Vagina (tissue), 2 donors: Measurements from ENCODE around the gene KIAA1549. TPM values are rescaled to one million over a fixed set of nuclear protein-coding genes. Genes with fewer than 3 reads are reported as not detected.

Source experiments
- DNase-seq, 2 donors: peaks; one replicate each; pipeline ENCODE4 v3.0.0-alpha.2; 2017; ENCODE audit errors: extremely low spot score in 2 of 2
- H3K27ac ChIP-seq: fragments of 200-600 bp; sonication (generic); one replicate; pipeline ENCODE4 v1.5.1; 2019
- H3K27me3 ChIP-seq: fragments of 200-600 bp; sonication (generic); one replicate; pipeline ENCODE4 v1.5.1; 2019
- H3K36me3 ChIP-seq, 2 donors: fragments of 200-600 bp; sonication (generic); one replicate each; pipeline ENCODE4 v1.5.1; 2017 to 2019
- H3K4me1 ChIP-seq: fragments of 200-600 bp; sonication (generic); one replicate; pipeline ENCODE4 v1.5.1; 2019
- H3K4me3 ChIP-seq, 2 donors: fragments of 200-600 bp; sonication (generic); 1 replicate in 1 of 2; 2 replicates in 1 of 2; pipeline ENCODE4 v1.5.1; 2016 to 2019
- H3K9me3 ChIP-seq: fragments of 200-600 bp; sonication (generic); one replicate; pipeline ENCODE4 v1.5.1; 2019
- POLR2A ChIP-seq, 2 donors: fragments of 450-650 bp; IDR thresholded peaks; one replicate each; pipeline ENCODE4 v1.6.1; 2017; ENCODE audit warnings: antibody characterized with exemption in 2 of 2, mild to moderate bottlenecking in 2 of 2, moderate library complexity in 2 of 2
- POLR2AphosphoS5 ChIP-seq, 2 donors: sonication (generic); formaldehyde crosslinking; IDR thresholded peaks; one replicate each; pipeline ENCODE4 v1.9.0; 2017; ENCODE audit warnings: antibody characterized with exemption in 2 of 2, mild to moderate bottlenecking in 2 of 2, low read depth in 1 of 2; ENCODE audit not compliant: insufficient read depth in 1 of 2
- intact Hi-C: fragments of 100-400 bp; cut with DNase I; formaldehyde crosslinking; loops from one replicate; pipeline ENCODE4 v1.15.1; 2023
- total RNA-seq: library from RNA; depleted of rRNA; stranded (reverse); fragments of >200 nt; gene quantifications from one replicate; pipeline ENCODE4 v1.2.3, GENCODE V29; 2016
- TF ChIP-seq, protein P1 (sequence below), 3 experiments: fragments of 450-650 bp in 2 of 3; fragments of 200-600 bp in 1 of 3; sonication (generic) in 1 of 3; IDR thresholded peaks; one replicate each; pipeline ENCODE4 v1.5.1; 2017 to 2019; ENCODE audit warnings: antibody characterized with exemption in 3 of 3, mild to moderate bottlenecking in 2 of 3, moderate library complexity in 2 of 3

The KIAA1549 gene
- total RNA-seq, 1 donor from 2014 or later = 2.9 TPM

DNA sequence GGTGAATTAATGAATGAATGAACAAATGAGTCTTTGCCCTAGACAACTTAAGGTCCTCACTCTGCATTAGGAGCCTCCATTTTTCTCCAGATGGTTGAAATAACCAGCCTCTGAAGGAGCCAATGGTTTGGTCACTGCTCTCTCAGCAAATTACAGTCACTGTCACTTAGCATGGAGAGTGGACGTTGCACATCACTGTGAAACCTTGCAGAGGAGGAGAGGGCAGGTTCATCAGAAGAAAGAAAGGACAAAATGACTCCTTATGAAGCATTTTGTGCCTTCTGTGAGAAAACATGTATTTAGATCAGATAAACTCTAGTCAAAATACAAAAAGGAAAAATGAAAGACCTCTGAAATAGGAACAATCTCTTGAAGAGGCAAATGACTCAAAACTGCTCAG lies 176.6 kb downstream of the KIAA1549 start:
- H3K36me3 ChIP-seq = no peaks in the 10 kb centered on the region
- no peak for DNase-seq
- no peak overlapping the region for H3K4me3 ChIP-seq
- H3K27me3 ChIP-seq = no peaks in the 10 kb centered on the region
- no peaks in the 10 kb centered on the region for H3K4me1 ChIP-seq
- TF ChIP-seq POLR2A (IDR thresholded peaks at IDR 0.05) (no peak), POLR2AphosphoS5 (IDR thresholded peaks at IDR 0.05; ENCODE audit: insufficient read depth in 1 of 2, low read depth in 1 of 2) (no peak)
- TF ChIP-seq, protein P1, sequence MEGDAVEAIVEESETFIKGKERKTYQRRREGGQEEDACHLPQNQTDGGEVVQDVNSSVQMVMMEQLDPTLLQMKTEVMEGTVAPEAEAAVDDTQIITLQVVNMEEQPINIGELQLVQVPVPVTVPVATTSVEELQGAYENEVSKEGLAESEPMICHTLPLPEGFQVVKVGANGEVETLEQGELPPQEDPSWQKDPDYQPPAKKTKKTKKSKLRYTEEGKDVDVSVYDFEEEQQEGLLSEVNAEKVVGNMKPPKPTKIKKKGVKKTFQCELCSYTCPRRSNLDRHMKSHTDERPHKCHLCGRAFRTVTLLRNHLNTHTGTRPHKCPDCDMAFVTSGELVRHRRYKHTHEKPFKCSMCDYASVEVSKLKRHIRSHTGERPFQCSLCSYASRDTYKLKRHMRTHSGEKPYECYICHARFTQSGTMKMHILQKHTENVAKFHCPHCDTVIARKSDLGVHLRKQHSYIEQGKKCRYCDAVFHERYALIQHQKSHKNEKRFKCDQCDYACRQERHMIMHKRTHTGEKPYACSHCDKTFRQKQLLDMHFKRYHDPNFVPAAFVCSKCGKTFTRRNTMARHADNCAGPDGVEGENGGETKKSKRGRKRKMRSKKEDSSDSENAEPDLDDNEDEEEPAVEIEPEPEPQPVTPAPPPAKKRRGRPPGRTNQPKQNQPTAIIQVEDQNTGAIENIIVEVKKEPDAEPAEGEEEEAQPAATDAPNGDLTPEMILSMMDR (IDR thresholded peaks at IDR 0.05) = no peak
- no peaks in the 10 kb centered on the region for H3K9me3 ChIP-seq
- no peak overlapping the region for H3K27ac ChIP-seq
- intact Hi-C loops = no loop called here

DNA sequence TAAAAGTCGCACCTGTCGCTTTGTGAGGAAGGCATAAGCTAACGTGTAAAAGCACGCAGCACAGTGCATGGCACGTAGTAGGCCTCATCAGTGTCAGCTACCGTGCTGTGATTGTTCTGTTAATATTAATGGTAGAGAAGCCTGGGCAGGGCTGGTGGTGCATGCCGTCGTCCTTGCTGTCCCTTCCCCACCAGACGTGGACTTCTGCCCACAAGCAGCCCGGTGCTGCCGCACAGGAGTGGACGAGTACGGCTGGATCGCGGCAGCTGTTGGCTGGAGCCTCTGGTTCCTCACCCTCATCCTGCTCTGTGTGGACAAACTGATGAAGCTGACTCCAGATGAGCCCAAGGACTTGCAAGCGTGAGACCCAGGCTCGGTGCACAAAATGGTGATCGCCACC lies 178.5 kb downstream of the KIAA1549 start:
- TF ChIP-seq POLR2A (IDR thresholded peaks at IDR 0.05) (no peak), POLR2AphosphoS5 (IDR thresholded peaks at IDR 0.05; ENCODE audit: insufficient read depth in 1 of 2, low read depth in 1 of 2) (no peak)
- TF ChIP-seq, protein P1 (IDR thresholded peaks at IDR 0.05) = no peak
- Histone ChIP-seq H3K27ac (no peak overlapping the region), H3K4me1 (no peaks in the 10 kb centered on the region), H3K9me3 (no peaks in the 10 kb centered on the region), H3K27me3 (no peaks in the 10 kb centered on the region), H3K4me3 (no peak overlapping the region), H3K36me3 (no peaks in the 10 kb centered on the region)
- DNase-seq = no peak
- intact Hi-C loops = no loop called here

DNA sequence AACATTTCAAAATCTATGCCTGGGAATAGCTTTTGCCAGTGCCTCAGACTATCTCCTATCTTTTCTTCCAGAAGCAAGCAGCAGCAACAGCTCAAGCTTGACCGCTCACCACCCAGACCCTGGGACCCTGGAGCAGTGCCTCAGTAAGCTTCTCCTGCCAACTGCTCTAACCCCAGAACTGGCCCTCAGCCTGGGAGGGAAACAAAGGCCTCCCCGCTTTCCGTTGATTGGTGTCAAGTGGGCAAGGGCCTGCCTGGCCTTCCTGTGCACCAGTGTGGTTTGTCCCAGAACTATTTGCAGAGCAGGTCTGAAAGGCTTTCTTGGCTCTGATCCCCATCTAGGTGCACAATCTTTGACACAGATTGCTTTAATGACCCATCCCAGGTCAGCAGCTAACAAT lies 179.9 kb downstream of the KIAA1549 start:
- Histone ChIP-seq H3K4me1 (no peaks in the 10 kb centered on the region), H3K9me3 (no peaks in the 10 kb centered on the region), H3K27me3 (no peaks in the 10 kb centered on the region), H3K4me3 (no peak overlapping the region), H3K36me3 (no peaks in the 10 kb centered on the region), H3K27ac (no peak overlapping the region)
- DNase-seq = no peak
- TF ChIP-seq POLR2AphosphoS5 (IDR thresholded peaks at IDR 0.05; ENCODE audit: insufficient read depth in 1 of 2, low read depth in 1 of 2) (no peak), POLR2A (IDR thresholded peaks at IDR 0.05) (no peak)
- TF ChIP-seq, protein P1 (IDR thresholded peaks at IDR 0.05) = no peak
- intact Hi-C loops = no loop called here

DNA sequence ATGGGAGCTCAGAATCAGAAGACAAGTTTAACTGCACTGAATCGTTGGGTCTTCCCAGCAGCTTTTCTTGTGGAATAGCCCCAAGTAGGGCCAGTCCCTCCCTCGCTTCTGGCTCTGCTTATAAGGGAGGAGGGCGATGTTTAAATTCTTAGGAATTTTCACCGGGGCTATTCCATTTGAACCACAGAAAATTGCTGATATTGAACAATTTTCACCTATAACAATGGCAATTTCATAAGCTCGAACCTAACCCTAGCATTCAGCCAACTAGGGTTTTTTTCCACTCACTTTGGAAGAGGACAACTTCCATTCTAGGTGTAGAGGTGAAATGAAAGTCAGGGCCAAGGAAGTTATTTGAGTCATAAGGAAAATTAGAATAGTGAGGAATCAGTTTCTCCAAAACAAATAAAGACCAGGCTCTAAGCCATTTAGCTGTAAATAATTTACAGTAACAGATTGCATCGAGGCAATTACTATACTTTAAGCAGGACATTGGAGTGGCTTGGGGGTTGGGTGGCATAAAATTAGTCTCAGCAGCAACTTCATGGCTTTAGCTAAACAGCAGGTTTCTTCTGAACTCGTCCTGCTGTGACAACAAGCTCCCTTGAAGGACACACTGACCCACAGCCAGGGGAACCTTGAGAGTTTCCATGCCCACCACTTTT lies 181.7 kb downstream of the KIAA1549 start:
- Histone ChIP-seq H3K27ac (no peak overlapping the region), H3K36me3 (no peaks in the 10 kb centered on the region), H3K4me3 (no peak overlapping the region), H3K9me3 (no peaks in the 10 kb centered on the region), H3K4me1 (no peaks in the 10 kb centered on the region), H3K27me3 (no peaks in the 10 kb centered on the region)
- DNase-seq = no peak
- TF ChIP-seq, protein P1 (IDR thresholded peaks at IDR 0.05) = no peak
- no peak for TF ChIP-seq POLR2AphosphoS5 (IDR thresholded peaks at IDR 0.05; ENCODE audit: insufficient read depth in 1 of 2, low read depth in 1 of 2)
- no peak for TF ChIP-seq POLR2A (IDR thresholded peaks at IDR 0.05)
- intact Hi-C loops = no loop called here

DNA sequence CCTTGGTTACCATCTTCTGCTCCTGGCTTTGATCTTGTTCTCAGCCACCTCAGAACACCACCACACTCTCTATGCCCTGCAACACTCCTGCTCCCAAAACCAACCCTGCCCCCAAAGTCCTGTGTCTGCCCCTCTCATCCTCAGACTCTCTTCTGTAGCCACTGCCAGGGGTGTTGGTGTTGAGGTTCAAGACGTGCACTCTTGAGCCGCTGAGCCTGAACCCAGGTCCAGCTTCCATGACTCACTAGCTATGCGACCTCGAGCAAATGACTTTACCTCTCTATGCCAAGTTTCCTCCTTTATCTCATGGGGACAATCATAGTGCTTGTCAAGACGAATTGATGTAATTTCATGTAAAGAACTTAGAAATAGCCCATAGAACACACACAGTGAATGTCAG lies 182.4 kb downstream of the KIAA1549 start:
- no peak for DNase-seq
- no peaks in the 10 kb centered on the region for H3K27me3 ChIP-seq
- no peak overlapping the region for H3K4me3 ChIP-seq
- H3K4me1 ChIP-seq = no peaks in the 10 kb centered on the region
- no peaks in the 10 kb centered on the region for H3K9me3 ChIP-seq
- H3K27ac ChIP-seq = no peak overlapping the region
- no peaks in the 10 kb centered on the region for H3K36me3 ChIP-seq
- no peak for TF ChIP-seq POLR2A (IDR thresholded peaks at IDR 0.05)
- TF ChIP-seq, protein P1 (IDR thresholded peaks at IDR 0.05) = no peak
- TF ChIP-seq POLR2AphosphoS5 (IDR thresholded peaks at IDR 0.05; ENCODE audit: insufficient read depth in 1 of 2, low read depth in 1 of 2) = no peak
- intact Hi-C loops = no loop called here
